Stimulated activated CD4-positive, alpha-beta T cell treated with anti-CD3 and anti-CD28 coated beads, Interleukin-12 subunit alpha, Interleukin-12 subunit beta, amount 100 ng/mL, for 48 hours (primary cell): Measurements from ENCODE around the gene PROCR.
"Not testable (repeated sequence)": the region's sequence is repeated elsewhere in the genome, so short reads cannot be mapped to it uniquely, and the experiment has no call there.

Source experiments
- DNase-seq, 3 donors: peaks; one replicate each; pipeline ENCODE4 v3.0.0-alpha.2; 2020; ENCODE audit warnings: low read depth in 2 of 3, low spot score in 1 of 3

PROCR gene

GRCh38 chr20:35164531-35164930, 7.3 kb upstream of the PROCR start:
- DNase-seq: not testable (repeated sequence)

GRCh38 chr20:35165221-35166185, 6.4 kb upstream of the PROCR start:
- no peak for DNase-seq

GRCh38 chr20:35166242-35166830, 5.5 kb upstream of the PROCR start:
- DNase-seq: no peak

GRCh38 chr20:35167787-35168186, 4.1 kb upstream of the PROCR start:
- no peak for DNase-seq

- DNase-seq: not testable (repeated sequence)
Measured at GRCh38 chr20:35168701-35169409, 3.0 kb upstream of the PROCR start.

GRCh38 chr20:35171438-35171752, 477 bp upstream of the PROCR start:
- DNase-seq: no peak

- DNase-seq: no peak
Measured at GRCh38 chr20:35172434-35172806, 548 bp downstream of the PROCR start.

- DNase-seq: no peak
Measured at GRCh38 chr20:35173576-35174192, 1.8 kb downstream of the PROCR start.

- no peak for DNase-seq
Measured at GRCh38 chr20:35174458-35175216, 2.8 kb downstream of the PROCR start.

- no peak for DNase-seq
Measured at GRCh38 chr20:35176132-35176531, 4.3 kb downstream of the PROCR start.

GRCh38 chr20:35179292-35180212, 7.7 kb downstream of the PROCR start:
- no peak for DNase-seq

- no peak for DNase-seq
Measured at GRCh38 chr20:35180266-35180665, 8.4 kb downstream of the PROCR start.

GRCh38 chr20:35181731-35182130, 9.9 kb downstream of the PROCR start:
- DNase-seq: no peak

- DNase-seq: not testable (repeated sequence)
Measured at GRCh38 chr20:35186691-35187289, 14.9 kb downstream of the PROCR start.

- DNase-seq: no peak
Measured at GRCh38 chr20:35187584-35188190, 15.8 kb downstream of the PROCR start.

- DNase-seq: not testable (repeated sequence)
Measured at GRCh38 chr20:35189223-35189622, 17.4 kb downstream of the PROCR start.

- DNase-seq: no peak
Measured at GRCh38 chr20:35190556-35190955, 18.7 kb downstream of the PROCR start.

- DNase-seq: no peak
Measured at GRCh38 chr20:35191419-35192117, 19.7 kb downstream of the PROCR start.
